ENCODE data around the gene SLC4A11.

The SLC4A11 gene

GRCh38 chr20:3245711-3246110, 6.7 kb upstream of the SLC4A11 start:
- H3K4me3 ChIP-seq (ENCODE audit: low read depth, low read length): no peak overlapping the region
- no peak for TF ChIP-seq CTCF (IDR thresholded peaks at IDR 0.05; ENCODE audit: low read depth, low read length)

GRCh38 chr20:3245156-3245555, 6.2 kb upstream of the SLC4A11 start:
- no peak for TF ChIP-seq CTCF (IDR thresholded peaks at IDR 0.05; ENCODE audit: low read depth, low read length)

GRCh38 chr20:3244613-3245012, 5.6 kb upstream of the SLC4A11 start:
- no peak overlapping the region for H3K4me3 ChIP-seq (ENCODE audit: low read depth, low read length)
- TF ChIP-seq CTCF (IDR thresholded peaks at IDR 0.05; ENCODE audit: low read depth, low read length): no peak

More at GRCh38 chr20:3245156-3245555, 6.2 kb upstream of the SLC4A11 start:
- H3K4me3 ChIP-seq (ENCODE audit: low read depth, low read length): no peak overlapping the region

- H3K4me3 ChIP-seq (ENCODE audit: low read depth, low read length): no peak overlapping the region
- no peak for TF ChIP-seq CTCF (IDR thresholded peaks at IDR 0.05; ENCODE audit: low read depth, low read length)
Observed at GRCh38 chr20:3243718-3244358, 4.8 kb upstream of the SLC4A11 start.

GRCh38 chr20:3242172-3242692, 3.2 kb upstream of the SLC4A11 start:
- TF ChIP-seq CTCF (IDR thresholded peaks at IDR 0.05; ENCODE audit: low read depth, low read length): no peak

GRCh38 chr20:3240776-3241363, 1.9 kb upstream of the SLC4A11 start:
- peak overlapping the region; percentile 69 for H3K4me3 ChIP-seq (ENCODE audit: low read depth, low read length)
- TF ChIP-seq CTCF (IDR thresholded peaks at IDR 0.05; ENCODE audit: low read depth, low read length): no peak

More at GRCh38 chr20:3242172-3242692, 3.2 kb upstream of the SLC4A11 start:
- no peak overlapping the region for H3K4me3 ChIP-seq (ENCODE audit: low read depth, low read length)

Data from WI38 (cell line).